Thyroid gland (tissue), 4 donors: ENCODE measurements around the gene SAPCD1.

Experiments
- CTCF ChIP-seq, 6 experiments: fragments of 200-600 bp in 3 of 6; fragments of 450-650 bp in 3 of 6; sonication (generic) in 3 of 6; IDR thresholded peaks; one replicate each; pipeline ENCODE4 v1.5.1; 2016 to 2019; ENCODE audit warnings: antibody characterized with exemption in 6 of 6, mild to moderate bottlenecking in 2 of 6, inconsistent platforms in 1 of 6, moderate library complexity in 1 of 6
- POLR2A ChIP-seq, 2 donors: fragments of 450-650 bp; IDR thresholded peaks; one replicate each; pipeline ENCODE4 v1.6.1; 2017; ENCODE audit warnings: antibody characterized with exemption in 2 of 2, mild to moderate bottlenecking in 2 of 2, moderate library complexity in 1 of 2

DNA sequence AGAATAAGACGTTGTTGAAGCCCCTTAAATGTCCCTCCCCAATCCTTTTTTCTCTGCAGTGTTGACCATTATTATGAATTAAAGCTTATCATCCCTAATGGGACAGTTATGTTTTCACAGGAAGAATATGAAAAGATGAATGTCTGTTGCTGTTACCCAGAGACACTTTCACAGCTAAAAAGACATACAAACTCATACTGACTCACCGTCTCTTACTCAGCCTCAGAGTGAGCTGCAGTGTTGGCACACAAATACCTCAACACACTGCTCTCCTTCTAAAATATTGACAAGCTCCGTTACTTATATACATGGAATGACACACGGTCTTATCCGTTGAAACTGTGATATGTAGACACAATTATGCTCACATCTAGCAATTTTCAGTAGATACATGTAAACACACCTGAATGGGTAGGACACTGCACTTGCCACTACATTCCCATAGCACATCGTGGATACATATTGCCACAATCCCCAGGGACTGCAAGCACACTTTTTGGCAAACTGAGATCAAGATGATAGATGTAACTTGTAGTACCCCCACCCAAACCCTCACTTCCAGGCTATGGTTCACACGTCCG, 9.6 kb upstream of the SAPCD1 start:
- TF ChIP-seq CTCF (IDR thresholded peaks at IDR 0.05) (no peak), POLR2A (IDR thresholded peaks at IDR 0.05) (no peak)
